Endometrial microvascular endothelial cells (primary cell): ENCODE measurements around the gene BCL2L2. TPM values are rescaled to one million over a fixed set of nuclear protein-coding genes. Genes with fewer than 3 reads are reported as not detected.

Experiments
- in situ Hi-C: cut with HindIII; loops from 2 replicates; pipeline ENCODE4 v1.10.0; 2017; ENCODE audit warnings: low sequenced_read_pairs, low pct_unique_long_range_greater_than_20kb; ENCODE audit errors: inconsistent ontology term
- total RNA-seq: library from RNA; depleted of rRNA; stranded (reverse); fragments of >200 nt; gene quantifications from one replicate; pipeline ENCODE4 v1.2.3, GENCODE V29; 2015; ENCODE audit errors: inconsistent ontology term

Gene BCL2L2
- total RNA-seq, 1 donor from 2014 or later, result 13.2 TPM

DNA sequence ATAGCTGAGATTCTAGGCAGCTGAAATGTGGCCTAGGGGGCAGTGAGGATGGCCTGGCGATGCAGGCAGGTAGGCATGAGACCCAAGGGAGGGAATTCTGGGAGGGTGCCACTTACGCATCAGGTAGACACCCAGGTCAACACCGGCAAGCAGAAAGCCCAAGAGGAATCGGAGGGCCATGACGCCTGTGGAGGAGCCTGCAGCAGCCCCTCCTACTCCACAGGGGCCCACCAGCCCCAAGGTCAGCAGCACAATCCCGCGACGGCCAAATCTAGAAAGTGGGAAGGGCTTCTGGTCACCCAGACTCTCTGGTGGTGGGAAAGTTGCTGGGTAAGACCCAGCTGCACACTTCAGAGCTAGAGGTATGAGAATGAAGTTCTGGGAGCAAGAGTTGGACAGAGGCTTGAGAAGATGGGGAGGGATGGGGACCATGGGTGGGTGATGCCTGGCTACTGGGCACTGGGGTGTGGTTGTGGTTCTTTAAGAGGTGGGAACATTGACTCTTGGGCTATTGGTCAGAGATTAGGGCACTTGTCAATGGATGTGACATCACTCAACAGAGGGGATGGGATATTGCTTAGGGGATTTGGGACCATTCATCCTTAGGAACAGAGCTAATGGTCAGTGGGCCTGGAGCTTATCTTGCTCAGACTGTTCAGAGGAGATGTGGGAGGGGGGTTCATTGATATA lies 42.7 kb downstream of the BCL2L2 start:
- in situ Hi-C loops, result no loop called here

DNA sequence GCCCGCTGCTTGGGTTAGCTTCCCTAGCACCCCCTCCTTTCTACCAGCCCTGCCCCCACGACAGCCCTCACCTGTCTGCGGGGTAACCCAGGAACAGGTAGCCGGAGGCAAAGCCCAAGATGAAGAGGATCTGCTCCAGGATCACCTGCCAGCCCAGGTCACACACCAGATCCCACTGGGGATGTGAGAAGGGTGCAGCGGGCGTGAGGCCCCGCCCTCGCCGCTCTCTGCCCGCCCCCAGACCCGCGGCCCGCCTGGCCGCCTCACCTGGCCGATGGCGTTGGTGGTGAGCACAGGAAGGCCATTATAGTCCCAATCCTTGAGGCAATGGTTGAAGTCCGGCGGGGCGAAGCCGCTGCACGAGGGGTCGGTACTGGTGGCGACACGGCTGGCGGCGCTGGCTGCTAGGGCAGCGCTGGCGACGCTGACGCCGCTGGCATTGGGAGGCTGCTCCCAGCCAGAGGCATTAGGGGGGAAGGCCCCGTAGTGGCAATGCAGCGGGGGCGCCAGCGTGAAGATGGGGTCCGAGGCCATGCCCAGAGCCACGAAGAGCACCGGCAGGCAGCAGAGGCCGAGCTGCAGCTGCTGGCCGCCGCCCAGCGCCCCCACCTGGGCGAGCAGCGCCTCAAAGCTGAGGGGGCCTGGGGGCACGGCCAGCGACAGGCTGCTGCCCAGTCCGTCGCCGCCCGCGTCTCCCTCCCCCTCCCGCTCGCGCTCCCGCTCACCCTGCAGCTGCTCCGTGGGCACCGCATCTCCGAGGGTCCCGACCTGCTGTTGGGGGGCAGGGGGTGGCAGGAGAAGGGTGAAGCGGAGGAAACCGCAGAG lies 45.3 kb downstream of the BCL2L2 start:
- in situ Hi-C loops, result no loop called here

DNA sequence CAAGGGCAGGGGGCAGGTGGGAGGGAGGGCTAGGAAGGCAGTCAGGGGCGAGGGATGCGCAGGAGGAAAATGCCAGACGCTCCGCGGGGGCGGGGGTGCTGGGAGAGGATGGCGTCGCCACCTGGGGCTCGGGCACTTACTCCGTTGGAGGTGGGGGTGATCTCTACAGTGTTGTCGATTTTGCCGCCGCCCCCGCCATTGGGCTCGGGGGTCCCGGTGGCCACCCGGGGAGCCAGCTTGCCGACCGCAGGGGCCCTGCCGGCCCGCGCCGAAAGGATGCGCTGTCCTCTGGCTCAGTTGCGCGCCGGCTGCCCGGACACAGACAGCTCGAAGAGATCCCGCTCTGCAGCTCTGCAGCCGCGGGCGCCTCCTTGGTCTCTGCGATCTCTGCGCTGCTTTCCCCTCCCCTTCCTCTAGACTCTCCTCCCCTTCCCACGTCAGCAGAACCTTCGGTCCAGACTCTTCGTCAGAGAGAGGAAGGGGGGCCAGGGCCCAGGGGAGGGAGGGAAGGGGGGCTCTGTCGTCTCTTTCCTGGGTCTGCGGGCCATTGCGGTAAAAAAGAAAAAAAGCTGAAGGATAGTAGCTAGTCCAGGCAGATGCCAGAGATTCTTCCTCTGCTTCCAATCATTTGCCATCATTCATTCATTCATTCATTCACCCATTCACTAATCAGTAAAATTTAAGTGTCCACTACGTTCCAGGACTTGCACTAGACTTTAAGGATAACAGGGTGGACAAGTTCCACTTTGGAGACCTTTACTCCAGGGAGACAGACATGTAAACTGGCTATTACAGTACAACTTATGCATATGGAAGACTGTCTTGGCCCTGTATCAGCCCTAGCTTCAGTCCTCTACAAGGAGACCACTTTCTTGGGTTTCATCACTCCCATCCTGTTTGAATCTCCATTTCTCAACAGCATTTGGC lies 46.1 kb downstream of the BCL2L2 start, which contains the start of gene SLC22A17:
Gene SLC22A17 (minus strand): TSS at position 382 of the 927 bp plus-strand sequence.
- in situ Hi-C loops, result no loop called here

DNA sequence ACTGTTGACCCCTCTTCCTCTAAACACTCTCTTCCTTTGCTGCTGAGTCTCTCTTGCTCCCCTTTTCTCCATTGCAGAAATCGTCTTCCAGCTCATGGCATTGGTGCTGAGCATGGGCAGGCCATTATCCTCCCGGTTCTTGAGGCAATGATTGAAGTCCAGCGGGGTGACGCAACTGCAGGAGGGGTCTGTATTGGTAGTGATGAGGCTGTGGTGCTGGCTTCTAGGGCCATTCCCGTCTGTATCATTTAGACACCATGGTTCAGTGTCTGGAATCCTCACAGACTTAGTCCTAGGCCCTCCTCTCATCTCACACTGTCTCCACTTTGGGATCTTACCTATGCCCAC lies 46.8 kb downstream of the BCL2L2 start:
- in situ Hi-C loops, result no loop called here

DNA sequence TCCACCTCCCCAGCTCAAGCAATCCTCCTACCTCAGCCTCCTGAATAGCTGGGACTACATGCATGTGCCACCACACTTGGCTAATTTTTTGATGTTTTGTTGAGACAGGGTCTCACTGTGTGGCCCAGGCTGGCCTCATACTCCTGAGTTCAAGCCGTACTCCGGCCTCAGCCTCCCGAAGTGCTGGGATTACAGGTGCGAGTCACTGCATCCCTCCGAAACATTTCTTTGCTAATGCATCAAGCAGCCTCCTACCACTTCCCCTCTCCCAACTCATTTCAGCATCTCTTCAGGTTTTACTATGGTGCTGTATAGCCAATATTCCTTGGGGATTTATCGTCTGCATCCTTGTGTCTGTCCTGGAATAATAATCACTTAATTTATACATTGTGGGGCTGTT lies 48.4 kb downstream of the BCL2L2 start:
- in situ Hi-C loops, result no loop called here

DNA sequence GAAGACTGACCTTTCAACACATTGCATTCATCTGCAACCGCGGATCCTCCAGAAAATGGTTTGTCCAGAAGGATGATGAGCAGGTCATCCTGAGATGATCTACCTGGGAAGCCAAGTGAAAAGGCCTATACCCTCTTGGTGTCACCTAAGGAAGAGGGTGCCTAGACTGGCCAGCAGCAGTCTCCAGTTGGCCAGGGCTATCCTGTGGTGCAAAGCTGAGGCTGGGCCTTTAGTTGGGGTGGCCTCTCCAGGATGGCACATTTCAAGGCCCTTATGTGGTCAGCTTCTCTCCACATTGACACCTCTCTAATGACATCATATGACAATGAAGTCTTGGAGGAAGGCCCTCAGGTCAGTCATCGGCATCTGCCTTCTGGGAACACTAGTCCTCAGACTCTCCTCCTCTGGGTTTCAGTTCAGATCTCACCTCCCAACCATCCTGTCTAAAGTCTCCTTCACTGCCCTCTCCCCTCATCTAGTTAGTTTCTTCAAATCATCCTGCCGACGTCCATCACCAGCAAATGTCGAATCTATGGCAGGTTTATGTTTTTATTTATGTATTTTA lies 49.3 kb downstream of the BCL2L2 start:
- in situ Hi-C loops, result no loop called here

DNA sequence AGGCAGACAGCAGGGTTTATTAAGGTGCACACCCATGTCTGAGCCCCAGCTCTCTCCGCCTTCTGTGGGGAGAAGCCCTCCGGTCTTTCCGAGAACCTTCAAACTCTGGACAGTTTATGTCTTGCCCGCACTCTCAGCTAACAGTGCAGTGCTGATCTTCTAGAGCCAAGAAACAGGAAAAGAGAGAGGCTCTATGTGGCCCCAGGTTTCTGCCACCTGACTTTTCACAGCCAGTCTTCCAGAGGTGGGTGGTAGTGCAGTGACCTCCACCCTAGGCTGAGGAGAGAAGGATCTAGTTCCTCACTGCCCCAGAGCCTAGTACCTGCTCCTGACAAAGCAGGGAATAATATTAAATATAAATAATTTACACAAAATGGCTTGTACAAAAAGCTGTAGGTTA lies 50.0 kb downstream of the BCL2L2 start:
- in situ Hi-C loops, result no loop called here

DNA sequence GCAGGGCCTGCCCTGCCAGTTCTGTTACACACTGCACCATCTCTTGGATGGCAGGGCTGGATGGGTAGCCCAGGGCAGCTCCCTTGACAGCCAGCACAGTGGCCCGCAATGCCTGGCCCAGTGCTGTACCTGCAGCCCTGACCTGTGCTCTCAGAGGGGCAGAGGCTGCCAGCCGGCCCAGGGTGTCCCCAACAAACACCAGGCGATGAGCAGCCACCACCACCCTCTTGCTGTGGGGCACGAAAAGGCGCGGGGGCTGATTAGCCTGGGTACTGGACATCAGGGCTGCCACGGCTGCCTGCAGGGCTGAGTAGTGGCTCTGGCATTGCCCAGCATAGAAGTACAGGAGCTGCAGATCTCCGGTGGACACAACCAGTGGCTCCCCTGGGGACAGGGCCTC lies 50.6 kb downstream of the BCL2L2 start:
- in situ Hi-C loops, result no loop called here

DNA sequence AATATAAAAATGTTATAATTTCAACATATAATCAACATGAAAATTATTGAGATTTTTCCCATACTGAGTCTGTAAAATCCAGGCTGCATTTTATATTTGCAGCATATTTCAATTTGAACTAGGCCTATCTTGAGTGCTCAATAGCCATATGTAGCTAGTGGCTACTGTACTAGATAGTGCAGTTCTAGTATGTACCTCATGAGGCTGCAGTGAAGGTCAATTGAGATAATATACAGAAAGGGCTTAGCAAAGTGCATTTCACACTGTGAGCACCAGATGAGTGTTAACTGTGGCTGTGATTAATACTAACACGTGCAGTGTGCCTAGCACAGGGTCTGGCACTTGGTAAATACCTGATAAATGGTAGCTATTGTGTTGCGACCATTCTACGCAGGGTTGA lies 51.4 kb downstream of the BCL2L2 start:
- in situ Hi-C loops, result no loop called here

DNA sequence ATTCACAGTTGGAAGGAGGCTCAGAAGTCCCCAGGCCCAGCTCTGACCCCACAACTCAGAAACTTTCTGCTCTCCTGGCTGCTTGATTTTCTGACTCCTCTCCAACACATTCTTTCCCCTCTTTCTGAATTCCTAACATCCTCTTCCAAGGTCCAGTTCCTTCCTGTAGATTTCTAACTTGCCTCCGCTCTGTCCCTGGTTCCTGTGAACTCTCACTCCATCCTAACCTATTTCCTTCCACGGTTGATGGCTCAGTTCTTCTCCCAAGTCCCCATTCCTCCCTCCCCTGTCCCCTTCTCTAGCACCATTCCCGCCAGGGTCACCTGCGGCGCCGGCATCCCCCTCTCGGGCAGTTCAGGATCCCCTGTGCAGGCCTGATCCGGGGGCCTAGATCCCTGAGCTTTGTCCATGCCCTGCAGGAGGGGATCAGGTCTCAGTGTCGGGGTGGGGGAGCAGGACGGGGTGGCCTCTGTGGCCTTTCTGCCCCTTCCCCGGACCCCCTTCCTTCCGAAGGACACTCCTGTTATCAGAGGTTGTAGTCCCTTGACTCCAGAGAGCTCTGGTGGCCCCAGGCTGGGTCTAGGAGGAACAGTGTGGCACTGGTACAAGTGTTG lies 52.0 kb downstream of the BCL2L2 start:
- in situ Hi-C loops, result no loop called here

DNA sequence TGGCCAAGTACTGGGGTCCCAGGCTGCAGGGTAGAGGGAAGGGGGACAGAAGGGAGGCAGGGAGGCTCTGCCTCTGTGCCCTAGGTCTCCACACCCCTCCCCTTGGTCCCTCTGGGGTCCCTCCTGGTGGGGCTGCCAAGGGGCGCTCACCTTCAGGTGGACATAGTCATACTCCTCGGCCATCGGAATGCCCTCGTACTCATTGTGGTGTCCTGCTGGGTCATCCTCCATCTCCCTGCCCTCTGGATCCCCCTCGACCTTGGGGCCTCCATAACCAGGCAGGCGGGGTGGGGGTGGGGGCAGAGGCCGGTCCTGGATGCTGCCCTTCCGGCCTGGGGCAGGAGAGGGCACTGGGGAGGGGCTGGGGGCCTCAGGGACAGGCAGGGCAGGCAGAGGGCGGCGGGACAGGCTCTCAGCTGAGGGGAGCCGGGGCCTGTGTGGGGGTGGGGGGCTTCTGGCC lies 52.6 kb downstream of the BCL2L2 start:
- in situ Hi-C loops, result no loop called here

DNA sequence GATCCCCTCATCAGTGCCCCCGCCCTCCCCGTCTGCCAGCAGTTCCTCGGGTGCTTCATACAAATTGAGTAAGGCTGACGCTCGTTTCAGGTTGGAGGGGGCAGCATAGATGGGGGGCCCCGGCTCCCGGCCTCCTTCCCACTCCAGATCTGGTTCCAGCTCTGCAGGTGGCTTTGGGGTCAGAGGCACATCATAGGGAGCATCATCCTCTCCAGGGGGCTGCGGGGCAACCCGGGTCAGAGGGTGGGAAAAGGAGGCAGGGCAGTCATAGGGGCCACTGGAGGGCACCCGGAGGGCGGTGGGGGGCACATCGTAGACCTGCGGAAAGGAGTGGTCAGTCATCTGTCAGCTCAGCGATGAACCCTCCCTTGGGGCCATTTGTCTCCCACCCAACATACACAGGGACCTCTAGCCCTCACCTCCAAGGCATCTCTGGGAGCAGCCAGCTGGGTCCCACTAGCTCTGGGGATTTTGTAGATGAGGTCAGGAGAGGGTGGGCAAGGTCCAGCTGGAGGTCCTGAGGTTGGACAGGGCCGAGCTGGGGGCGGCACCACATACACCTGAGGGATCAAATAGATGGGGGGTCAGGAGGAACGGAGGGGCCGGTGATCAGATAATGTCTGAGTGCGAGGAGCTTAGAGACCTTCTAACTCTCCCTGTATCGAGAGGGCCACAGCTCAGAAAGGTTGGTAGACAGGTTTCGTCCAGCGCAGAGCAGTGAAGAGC lies 53.3 kb downstream of the BCL2L2 start:
- in situ Hi-C loops, result no loop called here

DNA sequence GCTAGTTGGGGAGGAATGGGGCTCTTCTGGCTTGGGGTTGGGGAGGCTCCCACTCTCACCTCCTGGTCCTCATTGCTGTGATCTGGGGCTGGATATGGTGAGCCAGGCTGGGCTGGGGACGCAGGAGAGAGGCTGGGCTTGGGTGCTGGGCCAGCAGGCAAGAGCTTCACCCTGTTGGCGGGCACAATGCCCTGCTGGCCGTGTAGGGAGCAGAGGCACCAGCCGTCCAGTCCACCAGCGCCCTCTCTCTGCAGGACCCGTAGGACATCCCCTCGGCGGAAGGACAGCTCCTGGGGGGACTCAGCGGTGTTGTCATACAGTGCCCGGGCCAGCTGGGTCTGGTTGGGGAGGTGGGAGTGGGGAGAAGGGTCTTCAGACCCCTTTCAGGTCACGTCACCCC lies 53.9 kb downstream of the BCL2L2 start:
- in situ Hi-C loops, result no loop called here

DNA sequence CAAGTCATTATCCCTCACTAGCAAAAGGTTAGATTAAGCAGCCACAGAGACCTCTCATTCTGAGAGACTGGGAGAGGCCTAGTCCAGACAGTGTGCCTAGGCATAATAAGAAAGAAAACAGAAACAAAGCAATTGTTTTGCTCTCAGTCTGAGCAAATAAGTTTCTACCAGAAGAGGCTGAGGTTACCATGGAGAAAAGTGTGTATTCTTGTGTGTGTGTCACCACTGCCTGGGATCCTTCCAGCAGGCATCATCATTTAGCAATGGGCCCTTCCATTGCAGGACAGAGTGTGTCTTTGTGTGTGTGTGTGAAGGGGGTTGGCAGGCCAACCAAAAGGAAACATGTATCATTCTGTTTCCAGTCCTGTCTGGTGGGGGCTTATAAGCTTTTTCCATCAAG lies 54.7 kb downstream of the BCL2L2 start:
- in situ Hi-C loops, result no loop called here
